ENCODE data around the gene SFXN3. TPM values are rescaled to one million over a fixed set of nuclear protein-coding genes. Genes with fewer than 3 reads are reported as not detected.

The SFXN3 gene
- total and polyA plus RNA-seq, 2 of the 13 experiments (the other 11 are each of a cell fraction or from before 2014, with no cell fraction given), result 16.8 to 71.5 TPM

- TF ChIP-seq PRDM15 (CRISPR knock-in tag; IDR thresholded peaks at IDR 0.05) (peak; percentile 66), EED (CRISPR knock-in tag; IDR thresholded peaks at IDR 0.05) (peak; percentile 72; the same call in 1 of the 2 replicates), SOX13 (IDR thresholded peaks at IDR 0.05) (no peak), SOX13 (CRISPR knock-in tag; conservative IDR thresholded peaks at IDR 0.05 in 1 of 2, IDR thresholded peaks at IDR 0.05 in 1 of 2) (no peak; a peak in 2 of 4 replicates), TBX2 (CRISPR knock-in tag; IDR thresholded peaks at IDR 0.05; ENCODE audit: borderline replicate concordance) (peak; percentile 93; the same call in 1 of the 2 replicates), AHR (CRISPR knock-in tag; IDR thresholded peaks at IDR 0.05) (peak; percentile 25; the same call in 1 of the 2 replicates), RARG (CRISPR knock-in tag; IDR thresholded peaks at IDR 0.05; ENCODE audit: low read depth) (0 out of 2 replicates have a peak, but pooled peaks have one; percentile 55), RBM39 (IDR thresholded peaks at IDR 0.05; ENCODE audit: low read depth, low read length, poor library complexity, severe bottlenecking) (no peak), MAF1 (CRISPR knock-in tag; IDR thresholded peaks at IDR 0.05; ENCODE audit: borderline replicate concordance) (peak; percentile 59; the same call in 1 of the 2 replicates), KIAA2018 (CRISPR knock-in tag; IDR thresholded peaks at IDR 0.05; ENCODE audit: borderline replicate concordance) (no peak), NFRKB (IDR thresholded peaks at IDR 0.05) (no peak), ZFP62 (CRISPR knock-in tag; IDR thresholded peaks at IDR 0.05) (no peak), ZNF496 (CRISPR knock-in tag; IDR thresholded peaks at IDR 0.05; ENCODE audit: insufficient replicate concordance) (no peak)
Observed at GRCh38 chr10:101062232-101063049, 31.4 kb downstream of the SFXN3 start (continued).
